Adrenal gland (tissue), 5 donors: ENCODE data around the gene CELSR2.

ENCODE experiments used
- CTCF ChIP-seq, 6 experiments: fragments of 450-650 bp in 4 of 6; fragments of 200-600 bp in 2 of 6; sonication (generic) in 1 of 6; IDR thresholded peaks; 1 replicate in 5 of 6; 2 replicates in 1 of 6; pipeline versions ENCODE4 v1.5.1 to v1.8.0; 2016 to 2021; ENCODE audit warnings: antibody characterized with exemption in 6 of 6, mild to moderate bottlenecking in 2 of 6, moderate library complexity in 1 of 6
- POLR2A ChIP-seq, 2 donors: fragments of 450-650 bp; IDR thresholded peaks; one replicate each; pipeline ENCODE4 v1.6.1; 2017; ENCODE audit warnings: antibody characterized with exemption in 2 of 2, mild to moderate bottlenecking in 2 of 2, moderate library complexity in 1 of 2
- donor health status: DM: no; HTN: no; CAD: no.

- TF ChIP-seq CTCF (IDR thresholded peaks at IDR 0.05) (no peak), POLR2A (IDR thresholded peaks at IDR 0.05) (no peak)
Measured at GRCh38 chr1:109298666-109299557, 49.6 kb downstream of the CELSR2 start.
